ENCODE measurements around the gene NEURL4. TPM values are rescaled to one million over a fixed set of nuclear protein-coding genes. Genes with fewer than 3 reads are reported as not detected.

Gene NEURL4
- total RNA-seq, 4 donors from 2014 or later = 9.7 to 18.7 (median 14.4) TPM

- H3K27ac ChIP-seq = peak overlapping the region; percentile 99 to 100 (median 100)
- peaks cover 17 to 57% (median 37%) of the 10 kb centered on the region in 3 donors for H3K4me1 ChIP-seq
- intact Hi-C loops (cut with DNase I) = no loop called here
- peaks cover 33 to 46% (median 41%) of the 10 kb centered on the region in 3 donors for H3K36me3 ChIP-seq
- no peaks in the 10 kb centered on the region for H3K9me3 ChIP-seq
- DNase-seq = no peak
- WGBS, 2 donors = 0% methylated on average over 7 to 8 of the region's 14 CpGs
- TF ChIP-seq POLR2A (IDR thresholded peaks at IDR 0.05) (peak in 3 of 4 donors; percentile 61 to 74 (median 69)), CTCF (IDR thresholded peaks at IDR 0.05) (no peak)
- no peaks in the 10 kb centered on the region for H3K27me3 ChIP-seq
- peak overlapping the region; percentile 85 to 99 (median 99) for H3K4me3 ChIP-seq
Measured at GRCh38 chr17:7308625-7309433, 20.3 kb downstream of the NEURL4 start.

GRCh38 chr17:7307686-7308624 is 21.2 kb downstream of the NEURL4 start:
- Histone ChIP-seq H3K27ac (peak overlapping the region; percentile 99 to 100 (median 100)), H3K36me3 (peaks cover 25 to 37% (median 32%) of the 10 kb centered on the region in 3 donors), H3K27me3 (no peaks in the 10 kb centered on the region), H3K4me3 (peak overlapping the region; percentile 85 to 99 (median 99)), H3K4me1 (peaks cover 15 to 48% (median 30%) of the 10 kb centered on the region in 3 donors), H3K9me3 (no peaks in the 10 kb centered on the region)
- 3% methylated on average over 8 of the region's 104 CpGs; no CpG with 5 or more reads in 1 of the 2 donors for WGBS, 2 donors
- TF ChIP-seq POLR2A (IDR thresholded peaks at IDR 0.05) = peak in 2 of 4 donors; percentile 7 to 97
- TF ChIP-seq CTCF (IDR thresholded peaks at IDR 0.05) = peak in 1 of 6 experiments; percentile 6
- intact Hi-C loops (cut with DNase I) = no loop called here
- DNase-seq = no peak

- 0 to 1% methylated on average over 41 to 46 of the region's 64 CpGs for WGBS, 2 donors
- no peaks in the 10 kb centered on the region for H3K9me3 ChIP-seq
- H3K4me1 ChIP-seq = peaks cover 15 to 40% (median 26%) of the 10 kb centered on the region in 3 donors
- peak; percentile 99 for DNase-seq
- intact Hi-C loops (cut with DNase I) = no loop called here
- peaks cover 17 to 29% (median 24%) of the 10 kb centered on the region in 3 donors for H3K36me3 ChIP-seq
- H3K27ac ChIP-seq = peak within 1 kb of the TSS; percentile 99 to 100 (median 100)
- TF ChIP-seq POLR2A (IDR thresholded peaks at IDR 0.05) (peak in 3 of 4 donors; percentile 81 to 95 (median 94)), CTCF (IDR thresholded peaks at IDR 0.05) (peak in 1 of 6 experiments; percentile 15)
- peak within 1 kb of the TSS; percentile 85 to 99 (median 99) for H3K4me3 ChIP-seq
- H3K27me3 ChIP-seq = no peaks in the 10 kb centered on the region
Measured at GRCh38 chr17:7306911-7307685, 22.0 kb downstream of the NEURL4 start, which contains the start of gene EIF5A. Gene EIF5A, plus strand, starts transcription at chr17:7307628. Its CDS starts 2,008 bp downstream, at chr17:7309636.

GRCh38 chr17:7304179-7304578 is 25.0 kb downstream of the NEURL4 start:
- intact Hi-C loops (cut with DNase I) = no loop called here
- TF ChIP-seq POLR2A (IDR thresholded peaks at IDR 0.05) (no peak), CTCF (IDR thresholded peaks at IDR 0.05) (no peak)
- H3K4me3 ChIP-seq = no peak overlapping the region
- 94 to 96% methylated on average over 7 of the region's 7 CpGs for WGBS, 2 donors
- H3K4me1 ChIP-seq = peaks cover 4 to 12% (median 9%) of the 10 kb centered on the region in 3 donors
- DNase-seq = no peak
- H3K9me3 ChIP-seq = no peaks in the 10 kb centered on the region
- no peaks in the 10 kb centered on the region for H3K36me3 ChIP-seq
- H3K27ac ChIP-seq = no peak overlapping the region
- H3K27me3 ChIP-seq = no peaks in the 10 kb centered on the region

All from esophagus squamous epithelium (tissue), 5 donors.